Islet of Langerhans (tissue), 1 donor: ENCODE measurements around the gene NR2C1.

Experiments
- FAIRE-seq: peaks from one replicate; lab custom pipeline; 2011; peaks lifted over from hg19 to GRCh38; lab: Jason Lieb, UNC

The NR2C1 gene

DNA sequence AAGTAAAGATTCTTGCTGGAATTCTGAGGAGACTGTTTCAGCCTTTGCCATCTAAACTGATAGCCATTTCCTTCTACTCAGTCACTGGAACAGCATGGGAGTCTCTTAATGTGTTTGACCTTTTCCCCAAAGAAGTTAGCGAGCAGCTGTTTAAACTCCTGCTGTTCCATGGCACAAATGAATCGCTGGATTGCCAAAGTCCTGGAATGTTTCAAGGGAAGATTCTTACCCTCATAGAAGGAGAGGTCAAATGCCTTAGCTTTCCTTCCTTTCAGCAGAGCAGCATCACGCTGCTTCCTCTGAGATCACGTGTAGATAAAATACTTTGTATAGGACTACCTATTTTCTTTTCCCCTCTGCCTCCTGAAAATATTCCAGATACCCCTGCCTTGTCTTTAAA lies 10.5 kb upstream of the NR2C1 start:
- FAIRE-seq, result no peak

DNA sequence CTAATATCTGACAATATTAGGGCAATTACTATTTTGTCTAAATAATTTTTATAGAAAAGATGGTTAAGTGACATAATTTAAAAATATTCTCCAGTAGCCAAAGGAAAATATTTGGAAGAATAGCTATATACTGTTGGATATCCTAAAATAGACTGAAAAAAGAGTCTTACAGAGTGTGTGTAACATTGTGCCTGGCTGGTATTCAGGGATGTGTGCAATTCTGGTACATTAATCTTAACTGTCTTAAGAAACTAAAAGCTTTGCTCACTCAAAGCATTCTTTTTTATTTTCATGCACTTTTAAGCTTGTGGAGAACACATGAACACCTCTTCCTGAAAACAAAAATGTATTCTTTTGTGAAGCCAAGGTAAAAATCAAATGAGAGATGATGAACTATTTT lies 10.1 kb upstream of the NR2C1 start:
- FAIRE-seq, result no peak

DNA sequence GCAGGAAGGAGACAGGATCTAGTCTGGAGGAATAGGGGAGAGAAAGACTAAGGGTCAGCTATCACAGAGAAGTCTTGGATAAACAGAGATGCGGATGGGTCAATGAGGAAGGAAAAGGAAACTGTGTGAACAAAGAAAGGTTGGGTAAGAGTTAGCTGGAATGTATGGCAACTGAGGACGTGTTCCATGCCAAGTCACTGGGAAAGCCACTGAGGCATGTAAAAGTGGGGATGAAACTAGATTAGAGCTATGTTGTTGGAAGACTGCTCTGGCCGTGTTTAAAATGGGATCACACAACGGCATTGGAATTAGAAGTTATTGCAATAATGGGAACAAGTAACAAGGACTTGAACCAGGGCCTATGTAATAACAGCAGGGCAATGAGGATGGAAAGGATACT lies 3.9 kb upstream of the NR2C1 start:
- FAIRE-seq, result no peak

DNA sequence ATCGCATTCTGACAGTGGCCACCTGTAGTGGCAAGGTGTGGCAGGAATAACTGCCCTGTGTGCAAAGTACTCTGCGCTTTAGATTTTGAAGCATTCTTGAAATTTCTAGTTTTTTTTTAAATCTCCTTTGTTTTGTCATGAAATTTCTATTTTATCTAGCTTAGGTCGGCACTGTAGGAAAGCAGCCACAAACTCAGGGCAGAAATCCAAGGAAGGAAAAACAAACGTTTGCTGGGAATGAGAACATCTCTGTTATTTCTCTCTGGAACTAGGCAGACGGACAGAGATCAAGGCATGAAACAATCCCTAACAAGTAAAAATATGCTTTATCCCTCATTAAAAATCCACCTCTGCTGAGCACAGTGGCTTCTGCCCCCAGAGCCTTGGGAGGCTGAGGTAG lies 1.3 kb upstream of the NR2C1 start:
- no peak for FAIRE-seq

DNA sequence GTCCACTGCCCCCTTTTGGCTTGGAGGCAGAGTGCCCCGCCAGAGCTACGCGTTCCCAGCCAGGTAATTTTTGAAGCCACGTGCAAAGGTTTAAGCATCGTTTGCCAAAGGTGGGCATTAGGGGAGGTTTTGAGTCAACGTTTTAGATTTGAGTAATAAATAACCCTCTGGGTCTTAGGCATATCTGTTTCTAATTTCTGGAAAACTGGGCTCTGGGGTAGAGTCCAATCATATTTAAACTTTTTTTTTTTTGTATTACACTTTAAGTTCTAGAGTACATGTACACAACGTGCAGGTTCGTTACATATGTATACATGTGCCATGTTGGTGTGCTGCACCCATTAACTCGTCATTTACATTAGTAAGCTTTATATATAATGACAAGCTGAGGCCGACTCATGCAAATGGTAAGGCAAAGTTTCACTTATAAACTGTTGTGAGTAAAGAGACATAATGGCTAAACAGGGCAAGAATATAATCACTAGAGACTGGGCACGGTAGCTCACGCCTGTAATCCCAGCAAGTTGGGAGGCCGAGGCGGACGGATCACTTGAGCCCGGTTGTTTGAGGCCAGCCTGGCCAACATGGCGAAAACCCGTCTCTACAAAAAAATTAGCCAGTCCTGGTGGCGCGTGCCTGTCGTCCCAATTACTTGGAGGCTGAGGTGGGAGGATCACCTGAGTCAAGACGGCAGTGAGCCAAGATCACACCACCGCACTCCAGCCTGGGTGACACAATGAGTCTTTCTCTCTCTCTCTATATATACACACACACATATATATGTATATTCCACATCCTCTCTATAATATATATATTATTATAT lies 491 bp upstream of the NR2C1 start:
- no peak for FAIRE-seq

DNA sequence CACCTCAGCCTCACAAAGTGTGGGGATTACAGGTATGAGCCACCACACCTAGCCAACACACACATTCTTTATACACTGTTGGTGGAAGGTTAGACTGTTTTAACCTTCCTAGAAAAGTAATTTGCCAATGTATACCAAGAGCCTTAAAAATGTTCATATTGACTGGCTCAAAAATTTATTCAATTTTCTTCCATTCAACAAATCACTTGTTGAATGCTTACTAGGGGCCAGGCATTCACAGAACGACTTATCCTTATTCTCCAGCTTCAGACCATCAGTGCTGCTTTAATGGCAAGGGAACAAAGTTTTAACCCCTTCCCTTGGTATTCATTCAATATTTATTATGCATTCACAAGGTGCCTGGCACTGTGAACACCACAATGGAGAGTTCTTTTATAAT lies 3.0 kb downstream of the NR2C1 start:
- no peak for FAIRE-seq

DNA sequence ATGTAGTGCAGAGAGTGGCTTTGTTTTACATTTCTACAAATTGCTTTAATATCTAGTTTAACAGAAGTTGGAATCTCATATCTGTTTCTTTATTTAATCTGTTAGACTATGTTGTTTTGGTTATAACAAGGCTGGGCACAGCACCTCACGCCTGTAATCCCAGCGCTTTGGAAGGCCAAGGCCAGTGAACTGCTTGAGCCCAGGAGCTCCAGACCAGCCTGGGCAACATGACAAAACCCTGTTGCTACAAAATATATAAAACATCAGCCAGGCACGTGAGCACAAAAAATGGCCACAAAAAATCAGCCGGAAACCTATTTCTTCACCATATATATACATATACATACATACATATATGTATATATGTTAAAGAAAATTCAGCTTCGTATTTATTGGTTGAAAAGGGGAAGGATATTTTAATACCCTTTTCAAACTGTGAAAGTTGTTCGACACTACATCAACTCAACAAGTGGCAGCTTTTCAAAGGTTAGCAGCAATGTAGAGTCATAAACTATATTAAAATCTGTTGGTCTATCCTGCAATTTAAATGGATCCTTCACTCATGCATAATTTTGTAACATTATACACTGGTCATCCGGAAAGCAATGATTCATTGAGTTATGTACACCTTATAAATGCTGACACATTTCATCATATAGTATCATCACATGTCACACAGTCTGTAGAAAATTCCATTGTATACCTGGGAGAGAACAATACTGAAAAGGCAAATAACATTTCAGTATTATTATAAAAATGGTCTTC lies 7.1 kb downstream of the NR2C1 start:
- FAIRE-seq, result no peak

DNA sequence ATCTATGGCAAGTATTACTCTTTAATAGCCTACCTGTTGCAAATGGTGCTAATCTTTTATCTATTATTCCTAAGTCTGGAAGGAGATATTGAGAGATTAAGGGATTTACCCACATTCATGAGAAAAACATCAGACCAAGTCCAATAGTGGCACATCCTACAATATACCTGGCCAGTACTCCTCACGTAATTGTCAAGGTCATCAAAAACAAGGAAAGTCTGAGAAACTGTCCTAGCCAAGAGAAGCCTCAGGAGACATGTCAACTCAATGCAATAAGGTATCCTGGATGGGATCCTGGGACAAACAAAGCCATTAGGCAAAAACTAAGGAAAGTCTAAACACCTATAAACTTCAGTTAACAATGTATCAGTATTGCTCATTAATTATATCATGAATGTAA lies 12.5 kb downstream of the NR2C1 start:
- no peak for FAIRE-seq

DNA sequence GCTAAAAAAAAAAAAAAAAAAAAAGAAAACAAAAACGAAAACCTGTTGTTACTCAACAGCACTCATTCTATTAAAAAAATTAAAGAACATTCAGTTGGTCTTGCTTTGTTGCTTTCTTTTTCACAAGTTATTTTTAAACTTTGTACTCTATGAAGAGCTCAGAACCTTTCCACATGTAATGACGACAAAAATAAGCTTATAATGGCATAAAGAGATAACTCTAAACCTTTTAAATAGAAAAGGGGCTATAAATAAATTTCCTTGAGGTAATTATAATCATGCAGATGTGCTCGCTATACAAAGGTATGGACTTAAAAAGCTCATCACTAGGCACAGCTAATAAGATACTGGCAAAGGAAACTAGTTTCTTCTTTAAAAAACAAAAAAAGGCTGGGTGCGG lies 13.4 kb downstream of the NR2C1 start:
- FAIRE-seq, result no peak

DNA sequence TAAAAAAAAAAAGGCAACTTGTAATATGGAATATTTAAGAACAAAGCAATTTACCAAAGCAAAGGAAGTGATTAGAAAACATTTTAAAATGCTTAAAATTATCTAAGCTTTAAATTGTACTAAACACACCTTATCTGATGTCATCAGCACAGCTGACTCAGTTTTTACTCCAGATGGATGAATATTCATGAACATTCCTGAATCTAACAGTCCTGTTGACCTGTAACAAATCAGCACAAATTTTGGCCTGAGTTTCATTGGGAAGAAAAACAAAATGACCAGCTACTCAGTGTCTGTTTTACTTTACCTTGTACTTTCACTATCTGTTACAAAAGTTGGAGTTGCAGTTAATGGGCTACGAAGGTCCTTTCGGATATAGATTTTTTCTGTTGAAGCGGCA lies 16.0 kb downstream of the NR2C1 start:
- FAIRE-seq, result no peak

DNA sequence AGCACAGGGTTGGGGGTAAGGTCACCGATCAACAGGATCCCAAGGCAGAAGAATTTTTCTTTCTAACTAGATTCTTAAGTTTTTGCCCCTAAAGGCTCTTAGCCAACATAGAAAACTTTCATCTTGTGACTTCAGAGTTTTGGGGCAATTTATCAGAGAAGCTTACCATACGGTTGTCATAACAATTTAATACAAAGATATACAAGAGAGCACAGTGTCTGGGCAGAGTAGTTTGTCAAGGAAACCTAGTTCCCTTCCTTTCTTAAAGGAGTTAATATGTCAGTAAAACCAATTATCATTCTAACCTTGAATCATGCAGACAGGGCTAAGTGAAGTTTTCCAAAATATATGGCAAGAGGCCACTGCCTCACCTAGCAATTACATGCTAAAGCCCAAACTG lies 18.4 kb downstream of the NR2C1 start:
- no peak for FAIRE-seq

DNA sequence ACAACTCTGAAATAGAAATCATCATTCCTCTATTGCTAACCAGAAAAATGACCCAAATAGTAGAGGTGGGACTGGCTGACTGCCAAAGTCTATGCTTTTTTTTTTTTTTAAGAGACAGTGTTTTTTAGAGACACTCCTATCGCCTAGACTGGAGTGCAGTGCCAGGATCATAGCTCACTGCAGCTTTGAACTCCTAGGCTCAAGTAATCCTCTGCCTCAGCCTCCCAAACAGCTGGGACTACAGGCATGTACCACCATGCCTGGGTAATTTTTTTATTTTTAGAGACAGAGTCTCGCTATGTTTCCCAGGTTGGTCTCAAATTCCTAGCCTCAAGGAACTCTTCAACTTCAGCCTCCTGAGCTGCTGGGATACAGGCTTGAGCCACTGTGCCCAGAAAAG lies 19.2 kb downstream of the NR2C1 start:
- no peak for FAIRE-seq

DNA sequence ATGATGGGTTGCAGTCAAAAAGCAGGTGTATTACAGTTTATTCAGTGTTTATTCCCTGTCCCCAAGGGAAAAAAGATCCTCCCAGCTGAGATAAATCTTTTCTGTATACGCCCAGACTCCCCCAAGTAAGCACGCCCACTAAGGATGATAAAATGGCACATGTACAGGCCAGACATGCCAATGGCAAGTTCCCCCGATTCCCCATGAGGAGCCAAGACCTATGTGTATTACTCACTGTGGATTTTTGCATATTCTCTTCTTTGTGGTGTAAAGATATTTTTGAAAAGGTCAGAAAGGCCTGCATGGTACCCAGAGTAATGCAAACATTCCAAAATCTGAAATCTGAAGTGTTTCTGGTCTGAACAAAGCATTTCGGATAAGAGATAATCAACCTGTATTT lies 22.2 kb downstream of the NR2C1 start:
- no peak for FAIRE-seq

DNA sequence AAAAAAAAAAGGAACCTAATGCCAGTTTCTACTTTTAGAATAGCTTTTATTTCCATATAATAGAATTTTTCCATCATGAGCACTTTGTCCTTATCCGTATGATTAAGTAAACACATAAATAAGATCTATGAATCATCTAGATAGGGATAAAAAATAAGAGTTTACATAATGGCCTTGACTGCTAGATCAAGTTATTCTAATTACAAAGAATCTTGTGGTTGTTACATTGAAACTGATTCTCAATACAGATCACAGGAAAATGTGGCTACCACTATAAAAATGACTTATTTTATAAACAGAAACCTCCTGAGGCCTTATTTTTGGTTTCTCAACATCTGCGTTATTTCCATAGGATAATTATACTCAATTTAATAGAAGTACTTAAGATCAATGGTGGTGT lies 35.5 kb downstream of the NR2C1 start:
- FAIRE-seq, result no peak

DNA sequence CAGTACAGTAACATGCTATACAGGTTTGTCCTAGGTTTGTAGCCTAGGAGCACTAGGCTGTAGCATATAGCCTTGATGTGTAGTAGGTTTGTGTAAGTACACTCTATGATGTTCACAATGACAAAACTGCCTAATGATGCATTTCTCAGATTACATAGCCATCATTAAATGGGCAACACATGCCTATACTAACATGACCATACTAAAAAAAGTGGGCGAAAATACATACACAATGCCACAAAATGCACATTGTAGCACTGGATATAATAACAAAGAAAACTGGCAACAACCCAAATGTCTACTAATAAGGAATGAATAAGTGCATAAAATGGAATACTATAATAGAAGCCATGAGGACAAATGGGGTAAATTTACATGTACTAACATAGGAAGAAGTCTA lies 38.7 kb downstream of the NR2C1 start:
- no peak for FAIRE-seq

DNA sequence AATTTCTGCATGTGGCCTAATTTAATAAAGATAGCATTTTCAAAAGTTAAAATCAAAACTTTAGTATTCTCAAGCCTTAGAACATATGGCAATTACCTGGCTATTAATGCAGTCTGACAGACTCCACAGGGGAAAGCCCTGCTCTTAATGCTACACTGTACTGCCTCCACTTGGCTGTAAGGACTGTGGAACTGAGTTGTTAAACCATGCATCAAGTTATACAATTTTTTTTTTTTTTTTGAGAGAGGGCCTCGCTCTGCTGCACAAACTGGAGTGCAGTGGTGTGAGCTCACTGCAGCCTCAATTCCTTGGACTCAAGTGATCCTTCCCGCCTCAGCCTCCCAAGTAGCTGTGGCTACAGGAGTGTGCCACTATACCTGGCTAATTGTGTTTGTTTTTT lies 50.9 kb downstream of the NR2C1 start:
- no peak for FAIRE-seq

DNA sequence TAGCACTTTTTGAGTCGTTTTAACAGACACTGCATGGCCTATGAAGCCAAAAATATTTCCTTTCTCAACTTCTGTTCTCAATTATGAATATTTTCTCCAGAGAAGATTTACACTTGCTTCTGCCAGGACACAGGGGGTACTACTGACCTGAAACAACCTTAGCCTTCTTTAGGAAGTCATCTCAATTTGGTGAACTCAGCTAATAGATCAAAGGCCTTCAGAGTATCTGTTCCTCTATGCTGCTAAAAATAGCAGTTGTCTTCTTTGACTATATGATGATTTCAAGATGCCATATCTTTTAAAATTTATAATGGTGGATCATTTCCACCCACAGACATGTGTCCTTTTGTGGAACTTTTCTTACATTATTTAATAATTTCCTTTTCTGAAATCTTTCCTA lies 55.9 kb downstream of the NR2C1 start:
- no peak for FAIRE-seq

DNA sequence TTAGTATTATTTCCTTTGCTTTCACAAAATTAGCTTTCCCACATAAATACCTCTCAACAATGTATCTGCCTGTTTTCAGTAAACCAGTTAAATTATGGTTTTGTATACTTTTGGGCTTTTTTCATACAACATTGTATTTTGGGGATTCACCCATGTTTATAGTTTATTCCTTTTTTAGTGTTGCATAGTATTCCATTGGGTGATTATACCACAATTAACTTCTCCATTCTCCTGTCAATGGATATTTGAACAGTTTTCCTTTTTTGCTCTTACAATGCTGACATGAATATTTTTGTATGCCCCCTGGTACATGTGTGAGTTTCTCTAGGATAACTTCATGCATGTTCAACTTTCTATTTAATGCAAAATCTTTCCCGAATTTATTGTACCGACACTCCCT lies 57.3 kb downstream of the NR2C1 start:
- no peak for FAIRE-seq

DNA sequence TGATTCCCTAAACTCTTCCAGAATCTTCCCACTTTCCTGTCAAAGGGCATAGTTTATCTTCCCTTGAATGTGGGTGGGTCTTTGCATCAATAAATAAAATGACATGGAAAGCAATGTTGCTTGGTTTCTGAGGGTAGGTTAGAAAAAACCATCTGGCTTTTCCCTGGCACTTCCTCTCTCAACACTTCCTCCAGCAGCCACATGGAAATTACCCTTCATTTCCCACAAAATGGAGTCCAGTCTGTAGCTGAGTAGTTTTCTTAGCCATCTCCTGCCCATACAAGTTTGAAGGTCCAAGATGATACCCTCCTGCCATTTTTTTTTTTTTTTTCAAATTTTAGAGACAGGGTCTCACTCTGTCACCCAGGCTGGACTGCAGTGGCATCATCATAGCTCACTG lies 58.9 kb downstream of the NR2C1 start:
- FAIRE-seq, result no peak

DNA sequence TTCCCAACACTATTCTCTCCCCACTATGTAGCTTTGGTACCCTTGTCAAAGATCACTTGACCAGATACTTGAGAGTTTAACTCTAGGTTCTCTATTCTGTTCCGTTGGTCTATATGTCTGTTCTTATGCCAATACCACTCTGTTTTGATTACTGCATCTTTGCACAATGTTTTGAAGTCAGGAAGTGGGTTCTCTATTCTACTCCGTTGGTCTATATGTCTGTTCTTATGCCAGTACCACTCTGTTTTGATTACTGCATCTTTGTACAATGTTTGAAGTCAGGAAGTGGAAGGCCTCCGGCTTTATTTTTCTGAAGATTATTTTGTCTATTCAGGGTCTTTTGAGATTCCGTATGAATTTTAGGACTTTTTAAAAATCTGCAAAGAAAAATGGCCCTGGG lies 67.2 kb downstream of the NR2C1 start:
- no peak for FAIRE-seq

DNA sequence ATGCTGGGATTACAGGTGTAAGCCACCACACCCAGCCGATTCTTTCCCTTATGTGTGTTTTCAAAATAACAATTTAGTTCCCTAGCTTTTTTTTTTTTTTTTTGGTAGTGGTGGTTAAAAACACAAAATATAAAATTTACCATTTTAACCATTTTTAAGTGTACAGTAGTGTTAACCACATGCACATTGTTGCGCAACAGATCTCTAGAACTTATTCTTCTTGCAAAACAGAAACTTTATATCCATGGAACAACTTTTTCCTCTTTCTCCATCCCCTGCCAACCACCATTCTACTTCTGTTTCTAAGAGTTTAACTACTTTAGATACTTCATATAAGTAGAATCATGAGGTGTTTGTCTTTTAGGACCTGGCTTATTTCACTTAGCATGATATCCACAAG lies 68.8 kb downstream of the NR2C1 start:
- no peak for FAIRE-seq

DNA sequence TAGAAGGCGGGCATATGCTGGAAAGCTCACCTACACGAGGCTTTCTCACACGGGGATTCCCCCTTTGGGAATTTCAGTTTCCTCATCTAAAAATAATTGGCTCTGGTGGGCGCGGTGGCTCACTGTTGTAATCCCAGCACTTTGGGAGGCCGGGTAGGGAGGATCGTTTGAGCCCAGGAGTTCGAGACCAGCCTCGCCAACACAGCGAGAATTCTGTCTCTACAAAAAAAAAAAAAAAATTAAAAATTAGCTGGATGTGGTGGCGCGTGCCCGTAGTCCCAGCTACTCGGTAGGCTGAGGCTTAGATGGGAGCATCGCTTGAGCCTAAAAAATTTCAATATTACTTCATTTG lies 69.5 kb downstream of the NR2C1 start:
- FAIRE-seq, result no peak

DNA sequence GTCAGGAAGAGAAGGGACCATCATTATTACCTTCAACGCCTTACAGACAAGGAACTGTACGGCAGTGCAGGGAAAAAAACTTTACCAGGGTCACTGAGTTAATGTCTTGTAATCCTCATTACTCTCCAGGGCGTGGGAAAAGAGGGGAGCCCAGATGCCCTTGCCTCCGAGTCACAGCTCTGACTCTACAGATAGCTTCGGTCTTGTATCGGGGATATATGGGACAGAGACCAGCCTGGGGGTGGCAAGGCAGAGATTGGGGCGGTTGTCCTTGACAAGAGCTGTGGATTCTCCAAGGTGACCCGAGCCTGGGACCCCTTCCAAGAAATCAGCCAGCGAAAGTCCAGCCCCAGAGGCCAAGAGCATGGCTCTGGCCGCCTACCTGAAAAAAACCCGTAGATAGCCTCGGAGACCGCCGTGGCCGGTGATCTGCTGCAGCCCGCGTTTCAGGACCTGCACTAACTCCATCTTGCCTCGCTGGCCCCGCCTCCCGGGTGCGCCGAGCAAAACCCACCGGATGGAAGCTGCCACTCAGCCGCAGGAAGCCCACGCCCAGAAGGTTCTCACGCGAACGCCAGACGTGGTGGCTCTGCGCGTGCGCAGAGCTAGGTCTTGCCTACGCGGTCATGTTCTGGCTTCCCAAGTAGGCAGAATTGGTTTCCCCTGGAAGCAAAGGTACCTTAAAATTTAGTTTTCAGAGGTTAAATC lies 70.1 kb downstream of the NR2C1 start, which contains the start of gene NDUFA12:
TSS of gene NDUFA12 (minus strand) at position 485 of the 708 bp plus-strand sequence. CDS start at position 468, 17 bp downstream.
- FAIRE-seq, result peak; percentile 94
